Prostate gland (tissue), 2 donors: ENCODE data around the gene ASCC3. TPM values are rescaled to one million over a fixed set of nuclear protein-coding genes. Genes with fewer than 3 reads are reported as not detected.

Source experiments
- DNase-seq: peaks from one replicate; pipeline ENCODE4 v3.0.0-alpha.2; 2019; ENCODE audit warnings: low spot score
- H3K27ac ChIP-seq, 2 donors: fragments of 200-600 bp; sonication (generic); 2 replicates each; pipeline ENCODE4 v1.5.1; 2017 to 2019
- H3K27me3 ChIP-seq: fragments of 200-600 bp; sonication (generic); replicated peaks from 2 replicates; pipeline ENCODE4 v1.5.1; 2019; ENCODE audit not compliant: insufficient read depth
- H3K36me3 ChIP-seq, 2 donors: fragments of 200-600 bp; sonication (generic); 1 replicate in 1 of 2; 2 replicates in 1 of 2; pipeline versions ENCODE4 v1.5.1 to v1.8.1; 2017 to 2019
- H3K4me1 ChIP-seq: fragments of 200-600 bp; sonication (generic); replicated peaks from 2 replicates; pipeline ENCODE4 v1.5.1; 2019
- H3K4me3 ChIP-seq, 2 donors: fragments of 200-600 bp; sonication (generic); 2 replicates each; pipeline ENCODE4 v1.5.1; 2017 to 2019
- H3K9me3 ChIP-seq: fragments of 200-600 bp; sonication (generic); 2 replicates; pipeline ENCODE4 v1.5.1; 2017
- CTCF ChIP-seq, 4 experiments: fragments of 200-600 bp in 2 of 4; fragments of 450-650 bp in 2 of 4; sonication (generic) in 2 of 4; IDR thresholded peaks; 1 replicate in 3 of 4; 2 replicates in 1 of 4; pipeline ENCODE4 v1.5.1; 2016 to 2019; ENCODE audit warnings: antibody characterized with exemption in 4 of 4, mild to moderate bottlenecking in 2 of 4, moderate library complexity in 2 of 4
- POLR2A ChIP-seq: fragments of 450-650 bp; IDR thresholded peaks from one replicate; pipeline ENCODE4 v1.6.1; 2016; ENCODE audit warnings: antibody characterized with exemption, mild to moderate bottlenecking
- POLR2AphosphoS5 ChIP-seq: sonication (generic); formaldehyde crosslinking; IDR thresholded peaks from one replicate; pipeline ENCODE4 v1.6.1; 2017; ENCODE audit warnings: antibody characterized with exemption
- WGBS: methylation state at CpG from one replicate; pipeline ENCODE4 v1.1.5; 2018; 5-methylcytosine and 5-hydroxymethylcytosine counted together
- intact Hi-C: fragments of 100-400 bp; cut with DNase I; formaldehyde crosslinking; loops from one replicate; pipeline ENCODE4 v1.14.2; 2022
- total RNA-seq, 2 donors: library from RNA; depleted of rRNA; stranded (reverse); fragments of >200 nt; gene quantifications; one replicate each; pipeline ENCODE4 v1.1.0, GENCODE V29; 2016

ASCC3 gene
- total RNA-seq, 2 donors from 2014 or later, result 27.6 to 35.9 TPM

GRCh38 chr6:100549406-100550167 lies 331.5 kb downstream of the ASCC3 start:
- no peaks in the 10 kb centered on the region for H3K9me3 ChIP-seq
- WGBS, result 65% methylated on average over 2 of the region's 2 CpGs
- H3K4me1 ChIP-seq, result no peaks in the 10 kb centered on the region
- no peaks in the 10 kb centered on the region for H3K27me3 ChIP-seq
- TF ChIP-seq POLR2A (no peak), POLR2AphosphoS5 (no peak), CTCF (IDR thresholded peaks at IDR 0.05) (no peak)
- intact Hi-C loops, result no loop called here
- H3K36me3 ChIP-seq, result no peaks in the 10 kb centered on the region
- no peak overlapping the region for H3K27ac ChIP-seq
- DNase-seq, result no peak
- no peak overlapping the region for H3K4me3 ChIP-seq

GRCh38 chr6:100538086-100538485 lies 343.0 kb downstream of the ASCC3 start:
- 50% methylated on average over 1 of the region's 1 CpG for WGBS
- no peak overlapping the region for H3K4me3 ChIP-seq
- H3K27me3 ChIP-seq, result no peaks in the 10 kb centered on the region
- no peak for TF ChIP-seq POLR2AphosphoS5
- TF ChIP-seq POLR2A, result no peak
- no peak for TF ChIP-seq CTCF (IDR thresholded peaks at IDR 0.05)
- H3K9me3 ChIP-seq, result no peaks in the 10 kb centered on the region
- no peaks in the 10 kb centered on the region for H3K4me1 ChIP-seq
- no peak for DNase-seq
- H3K36me3 ChIP-seq, result no peaks in the 10 kb centered on the region
- intact Hi-C loops, result no loop called here
- no peak overlapping the region for H3K27ac ChIP-seq

- TF ChIP-seq CTCF (IDR thresholded peaks at IDR 0.05), result no peak
- no peak for TF ChIP-seq POLR2AphosphoS5
- no peak for TF ChIP-seq POLR2A
- intact Hi-C loops, result no loop called here
These were observed 362.5 kb downstream of the ASCC3 start for GRCh38 chr6:100518588-100518987.

GRCh38 chr6:100517633-100518032 lies 363.5 kb downstream of the ASCC3 start:
- no peaks in the 10 kb centered on the region for H3K9me3 ChIP-seq

More at GRCh38 chr6:100518588-100518987, 362.5 kb downstream of the ASCC3 start:
- no peaks in the 10 kb centered on the region for H3K4me1 ChIP-seq
- no peaks in the 10 kb centered on the region for H3K36me3 ChIP-seq
- H3K27me3 ChIP-seq, result no peaks in the 10 kb centered on the region
- no peak for DNase-seq
- WGBS, result 47% methylated on average over 1 of the region's 1 CpG
- no peak overlapping the region for H3K27ac ChIP-seq
- no peaks in the 10 kb centered on the region for H3K9me3 ChIP-seq
- H3K4me3 ChIP-seq, result no peak overlapping the region

More at GRCh38 chr6:100517633-100518032, 363.5 kb downstream of the ASCC3 start:
- TF ChIP-seq POLR2A (no peak), CTCF (IDR thresholded peaks at IDR 0.05) (no peak), POLR2AphosphoS5 (no peak)
- DNase-seq, result no peak
- no peaks in the 10 kb centered on the region for H3K27me3 ChIP-seq
- H3K36me3 ChIP-seq, result no peaks in the 10 kb centered on the region
- intact Hi-C loops, result no loop called here
- H3K27ac ChIP-seq, result no peak overlapping the region
- H3K4me3 ChIP-seq, result no peak overlapping the region
- WGBS, result 95% methylated on average over 1 of the region's 1 CpG
- no peaks in the 10 kb centered on the region for H3K4me1 ChIP-seq
